Measurements from ENCODE around the gene FN3K.

DNA sequence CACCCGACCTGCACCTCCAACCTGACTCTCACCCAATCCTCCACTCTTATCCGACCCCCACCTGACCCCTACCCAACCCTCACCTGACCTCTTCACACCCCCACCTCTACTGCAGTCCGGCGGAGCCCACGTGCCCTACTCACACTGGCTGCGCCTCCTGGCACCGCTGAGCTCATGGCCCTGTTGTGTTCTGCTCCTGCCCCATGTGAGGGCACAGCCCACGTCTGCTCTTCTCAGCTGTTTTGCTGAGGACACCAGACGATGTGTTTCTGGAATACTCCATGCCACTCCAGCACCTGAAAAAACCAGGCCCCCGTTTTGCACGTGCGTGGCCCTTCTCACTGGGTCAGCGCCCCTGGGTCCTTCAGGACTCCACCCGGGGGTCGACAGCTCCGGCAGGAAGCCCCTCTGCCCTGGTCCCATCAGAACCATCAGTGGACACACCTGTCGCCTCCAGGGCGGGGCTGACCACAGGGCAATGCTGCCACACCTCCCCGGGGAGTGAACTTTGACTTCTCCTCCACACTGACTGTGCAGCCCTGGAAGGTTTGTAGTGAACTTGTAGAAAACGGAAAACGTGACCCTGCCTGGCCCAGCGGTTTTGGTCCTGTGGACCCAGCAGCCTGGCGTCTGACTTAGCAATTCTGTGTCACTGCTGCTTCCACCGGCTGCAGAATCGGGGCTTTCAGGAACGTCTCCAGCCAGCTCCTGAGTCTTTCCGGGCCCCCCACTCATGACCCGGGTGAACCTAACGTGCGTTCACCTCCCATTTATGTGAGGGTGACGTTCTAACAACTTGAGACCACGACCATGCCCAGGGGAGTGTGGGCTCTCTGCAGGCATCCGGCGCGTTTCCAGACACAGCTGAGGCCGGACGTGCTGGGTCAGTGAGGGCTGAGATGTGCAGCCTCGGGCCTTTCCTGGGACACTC is 31.2 kb upstream of the FN3K start:
- TF ChIP-seq, protein P1, sequence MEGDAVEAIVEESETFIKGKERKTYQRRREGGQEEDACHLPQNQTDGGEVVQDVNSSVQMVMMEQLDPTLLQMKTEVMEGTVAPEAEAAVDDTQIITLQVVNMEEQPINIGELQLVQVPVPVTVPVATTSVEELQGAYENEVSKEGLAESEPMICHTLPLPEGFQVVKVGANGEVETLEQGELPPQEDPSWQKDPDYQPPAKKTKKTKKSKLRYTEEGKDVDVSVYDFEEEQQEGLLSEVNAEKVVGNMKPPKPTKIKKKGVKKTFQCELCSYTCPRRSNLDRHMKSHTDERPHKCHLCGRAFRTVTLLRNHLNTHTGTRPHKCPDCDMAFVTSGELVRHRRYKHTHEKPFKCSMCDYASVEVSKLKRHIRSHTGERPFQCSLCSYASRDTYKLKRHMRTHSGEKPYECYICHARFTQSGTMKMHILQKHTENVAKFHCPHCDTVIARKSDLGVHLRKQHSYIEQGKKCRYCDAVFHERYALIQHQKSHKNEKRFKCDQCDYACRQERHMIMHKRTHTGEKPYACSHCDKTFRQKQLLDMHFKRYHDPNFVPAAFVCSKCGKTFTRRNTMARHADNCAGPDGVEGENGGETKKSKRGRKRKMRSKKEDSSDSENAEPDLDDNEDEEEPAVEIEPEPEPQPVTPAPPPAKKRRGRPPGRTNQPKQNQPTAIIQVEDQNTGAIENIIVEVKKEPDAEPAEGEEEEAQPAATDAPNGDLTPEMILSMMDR (IDR thresholded peaks at IDR 0.05) = no peak
- TF ChIP-seq POLR2A (IDR thresholded peaks at IDR 0.05; ENCODE audit: low read depth) (no peak), POLR2AphosphoS5 (IDR thresholded peaks at IDR 0.05) (no peak), EP300 (IDR thresholded peaks at IDR 0.05) (no peak)

Data from esophagus muscularis mucosa (tissue), 4 donors.